Naive thymus-derived CD4-positive, alpha-beta T cell (primary cell): ENCODE data around the gene FOXN3. TPM values are rescaled to one million over a fixed set of nuclear protein-coding genes. Genes with fewer than 3 reads are reported as not detected.

ENCODE experiments used
- ATAC-seq: fragments of 150-1000 bp; cut with Tn5 transposase; 2 replicates; pipeline ENCODE4 v1.10.0; 2021; ENCODE audit warnings: mild to moderate bottlenecking, moderate library complexity
- CTCF ChIA-PET: fragments of 350-600 bp; sonication (Branson Sonifier 250); formaldehyde crosslinking; loops from one replicate; lab custom pipeline; 2021; ENCODE audit warnings: antibody characterized with exemption; lab: Charles Lee
- POLR2A ChIA-PET: fragments of 350-600 bp; sonication (Branson Sonifier 250); formaldehyde crosslinking; loops from one replicate; lab custom pipeline; 2021; ENCODE audit warnings: antibody characterized with exemption, inconsistent platforms; lab: Charles Lee
- DNase-seq, 9 donors: peaks; one replicate each; pipeline versions ENCODE4 v3.0.0 to v3.0.0-alpha.2; 2020 to 2022; ENCODE audit warnings: mixed read lengths in 1 of 9
- H3K27ac ChIP-seq: one replicate; pipeline ENCODE4 v1.7.0; 2013; ENCODE audit warnings: mild to moderate bottlenecking, low read depth, low read length, moderate library complexity
- H3K27me3 ChIP-seq, 2 donors: one replicate each; pipeline ENCODE4 v1.7.0; 2013; ENCODE audit warnings: low read length in 2 of 2, mild to moderate bottlenecking in 2 of 2, moderate library complexity in 2 of 2; ENCODE audit not compliant: control insufficient read depth in 2 of 2, insufficient read depth in 2 of 2
- H3K36me3 ChIP-seq, 3 experiments: 1 replicate in 2 of 3; 2 replicates in 1 of 3; pipeline ENCODE4 v1.7.0; 2013; ENCODE audit warnings: low read length in 3 of 3, mild to moderate bottlenecking in 3 of 3, moderate library complexity in 1 of 3; ENCODE audit not compliant: insufficient read depth in 3 of 3, control insufficient read depth in 2 of 3
- H3K4me1 ChIP-seq, 2 donors: one replicate each; pipeline ENCODE4 v1.7.0; 2013; ENCODE audit warnings: low read length in 2 of 2, mild to moderate bottlenecking in 2 of 2, moderate library complexity in 1 of 2; ENCODE audit not compliant: control insufficient read depth in 2 of 2, insufficient read depth in 2 of 2
- H3K4me3 ChIP-seq: 2 replicates; pipeline ENCODE4 v1.7.0; 2013; ENCODE audit warnings: mild to moderate bottlenecking, low read length
- H3K9me3 ChIP-seq, 3 experiments: 1 replicate in 2 of 3; 2 replicates in 1 of 3; pipeline ENCODE4 v1.7.0; 2013; ENCODE audit warnings: low read length in 3 of 3; ENCODE audit not compliant: control insufficient read depth in 2 of 3
- H3K27ac Mint-ChIP-seq, 9 donors: one replicate each; pipeline ENCODE4 v1.8.0; 2020 to 2022; ENCODE audit warnings: mixed read lengths in 9 of 9, mild to moderate bottlenecking in 8 of 9, moderate library complexity in 5 of 9, inconsistent platforms in 2 of 9
- H3K27me3 Mint-ChIP-seq, 5 donors: one replicate each; pipeline ENCODE4 v1.8.0; 2021 to 2022; ENCODE audit warnings: mixed read lengths in 5 of 5, mild to moderate bottlenecking in 1 of 5
- H3K36me3 Mint-ChIP-seq, 5 donors: one replicate each; pipeline ENCODE4 v1.8.0; 2020 to 2022; ENCODE audit warnings: mixed read lengths in 5 of 5, mild to moderate bottlenecking in 3 of 5, inconsistent platforms in 1 of 5
- H3K4me1 Mint-ChIP-seq, 7 donors: one replicate each; pipeline ENCODE4 v1.8.0; 2020 to 2022; ENCODE audit warnings: mixed read lengths in 7 of 7, mild to moderate bottlenecking in 3 of 7, inconsistent platforms in 1 of 7
- H3K4me3 Mint-ChIP-seq, 10 donors: one replicate each; pipeline ENCODE4 v1.8.0; 2020 to 2022; ENCODE audit warnings: mild to moderate bottlenecking in 10 of 10, mixed read lengths in 10 of 10, moderate library complexity in 6 of 10, inconsistent platforms in 2 of 10
- H3K9me3 Mint-ChIP-seq, 11 donors: one replicate each; pipeline ENCODE4 v1.8.0; 2020 to 2022; ENCODE audit warnings: mixed read lengths in 11 of 11, mild to moderate bottlenecking in 4 of 11, inconsistent platforms in 1 of 11, moderate library complexity in 1 of 11
- intact Hi-C, 2 donors: fragments of 100-400 bp; cut with micrococcal nuclease; formaldehyde crosslinking; loops; one replicate each; pipeline ENCODE4 v1.15.1; 2023
- polyA plus RNA-seq, 2 donors: library from polyadenylated mRNA; unstranded; fragments of 300-500 nt; fragmentation: Illumina TruSeq; gene quantifications; one replicate each; pipeline ENCODE4 v1.2.3, GENCODE V29; 2021
- total RNA-seq, 6 experiments: library from RNA in 5 of 6; stranded (reverse) in 5 of 6; gene quantifications; 1 replicate in 5 of 6; 2 replicates in 1 of 6; pipeline ENCODE4 v1.2.3 and lab custom pipeline; 2021 to 2026

Gene FOXN3
- total and polyA plus RNA-seq, 7 experiments from 2014 or later: 103 to 192 (median 149) TPM

DNA sequence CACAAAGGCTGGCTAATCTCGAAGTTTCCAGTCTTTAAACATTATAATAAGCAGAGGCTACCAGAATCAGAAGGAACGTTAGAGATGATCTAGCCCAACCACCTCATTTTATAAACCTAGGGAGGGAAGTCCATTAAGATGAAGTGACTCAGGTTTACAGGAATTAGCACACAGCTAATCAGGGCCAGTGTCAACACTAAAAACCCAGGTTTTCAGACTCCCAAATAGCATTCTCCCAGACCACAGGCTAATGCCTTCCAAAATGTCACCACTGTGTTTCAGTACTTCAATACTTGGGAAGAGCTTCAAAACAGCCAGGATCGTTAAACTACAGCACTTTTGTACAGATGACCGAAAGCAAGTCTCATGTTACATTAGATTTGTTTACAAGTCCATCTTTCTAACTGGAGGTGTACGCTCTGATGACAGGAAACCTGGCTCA is 89.2 kb downstream of the FOXN3 start:
- H3K27me3 Mint-ChIP-seq: no peaks in the 10 kb centered on the region
- ChIA-PET POLR2A (no interaction called here), CTCF (no interaction called here)
- Histone ChIP-seq H3K4me1 (peaks cover 12 to 26% of the 10 kb centered on the region in 2 donors), H3K27me3 (no peaks in the 10 kb centered on the region), H3K36me3 (no peaks in the 10 kb centered on the region), H3K4me3 (no peak overlapping the region), H3K27ac (no peak overlapping the region), H3K9me3 (no peaks in the 10 kb centered on the region)
- no peak overlapping the region for H3K4me3 Mint-ChIP-seq
- intact Hi-C loops: no loop called here
- DNase-seq (no peak), ATAC-seq (no peak)
- H3K9me3 Mint-ChIP-seq: peaks cover 0 to 3% (median 0%) of the 10 kb centered on the region in 11 donors
- peak overlapping the region in 1 of 9 donors; percentile 41 for H3K27ac Mint-ChIP-seq
- peaks cover 6 to 65% (median 28%) of the 10 kb centered on the region in 5 donors for H3K36me3 Mint-ChIP-seq
- peaks cover 33 to 91% (median 78%) of the 10 kb centered on the region in 7 donors for H3K4me1 Mint-ChIP-seq

DNA sequence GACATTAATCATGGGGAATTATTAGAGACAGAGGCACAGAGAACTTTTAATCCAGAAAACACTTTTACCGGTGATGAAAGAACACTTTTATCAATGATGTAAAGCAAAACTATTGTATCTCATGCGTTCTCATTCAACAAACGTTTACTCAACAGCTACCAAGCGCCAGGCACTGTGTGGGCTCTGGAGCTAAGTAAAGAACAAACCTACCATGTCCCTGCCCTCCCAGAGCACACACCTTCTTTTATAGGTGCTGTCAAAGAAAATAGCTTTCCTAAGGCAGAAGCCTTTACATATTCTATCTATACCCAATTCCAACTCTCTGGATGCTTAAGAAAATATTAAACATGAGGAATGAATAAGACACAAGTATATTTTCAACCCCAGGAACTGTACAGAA is 91.1 kb downstream of the FOXN3 start:
- POLR2A ChIA-PET: interaction anchor here (0.6 to 0.7 kb wide), 2 partner anchors 21 to 113 kb away, joined by 3 read pairs; no protein-coding TSS in a partner anchor
- no peak for ATAC-seq
- Histone ChIP-seq H3K27ac (no peak overlapping the region), H3K9me3 (no peaks in the 10 kb centered on the region), H3K36me3 (no peaks in the 10 kb centered on the region), H3K4me1 (peaks cover 12 to 26% of the 10 kb centered on the region in 2 donors), H3K27me3 (no peaks in the 10 kb centered on the region), H3K4me3 (no peak overlapping the region)
- peak overlapping the region in 6 of 10 donors; percentile 3 to 58 (median 52) for H3K4me3 Mint-ChIP-seq
- intact Hi-C loops: no loop called here
- H3K27me3 Mint-ChIP-seq: no peaks in the 10 kb centered on the region
- H3K27ac Mint-ChIP-seq: peak overlapping the region in 2 of 9 donors; percentile 16 to 28
- CTCF ChIA-PET: interaction anchor here (0.7 kb wide), 1 partner anchor 23 kb away, joined by 3 read pairs; no protein-coding TSS in a partner anchor
- peaks cover 0 to 3% (median 0%) of the 10 kb centered on the region in 11 donors for H3K9me3 Mint-ChIP-seq
- peaks cover 9 to 64% (median 33%) of the 10 kb centered on the region in 5 donors for H3K36me3 Mint-ChIP-seq
- DNase-seq: no peak
- peaks cover 34 to 86% (median 82%) of the 10 kb centered on the region in 7 donors for H3K4me1 Mint-ChIP-seq

DNA sequence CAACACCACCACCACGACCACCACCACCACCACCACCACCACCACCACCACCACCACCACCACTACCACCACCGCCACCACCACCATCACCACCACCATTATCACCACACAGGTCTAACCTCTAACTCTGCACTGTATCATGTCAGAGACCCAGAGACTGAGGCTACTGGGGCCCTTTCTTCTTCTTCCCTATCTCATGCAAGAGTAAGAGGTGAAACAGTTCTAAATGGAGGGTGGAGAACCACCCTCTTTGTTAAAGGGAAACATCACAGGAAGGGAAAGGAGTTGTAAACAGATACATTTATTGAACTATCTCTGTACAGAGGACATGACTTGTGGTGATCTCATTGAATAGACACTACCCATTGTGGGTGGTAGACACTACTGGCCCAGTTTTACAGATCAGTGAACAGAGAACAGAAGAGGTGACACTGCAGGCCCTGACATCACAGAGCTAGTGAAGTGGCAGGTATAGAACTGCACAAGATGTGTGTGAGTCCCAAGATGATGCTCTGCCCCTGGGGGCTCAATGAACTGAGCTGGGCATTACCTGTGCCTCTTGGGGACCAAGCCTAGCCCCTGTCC is 91.6 kb downstream of the FOXN3 start:
- Mint-ChIP-seq H3K9me3 (peaks cover 0 to 5% (median 0%) of the 10 kb centered on the region in 11 donors), H3K36me3 (peaks cover 9 to 67% (median 36%) of the 10 kb centered on the region in 5 donors), H3K27ac (peak overlapping the region in 4 of 9 donors; percentile 16 to 53 (median 30)), H3K27me3 (no peaks in the 10 kb centered on the region), H3K4me1 (peaks cover 34 to 86% (median 84%) of the 10 kb centered on the region in 7 donors), H3K4me3 (peak overlapping the region; percentile 2 to 58 (median 40))
- ATAC-seq (peak; percentile 8), DNase-seq (no peak)
- intact Hi-C loops: no loop called here
- Histone ChIP-seq H3K36me3 (no peaks in the 10 kb centered on the region), H3K27ac (no peak overlapping the region), H3K9me3 (no peaks in the 10 kb centered on the region), H3K4me3 (no peak overlapping the region), H3K4me1 (peaks cover 12 to 26% of the 10 kb centered on the region in 2 donors), H3K27me3 (no peaks in the 10 kb centered on the region)
- CTCF ChIA-PET: no interaction called here
- POLR2A ChIA-PET: interaction anchor here (0.6 to 0.7 kb wide), 2 partner anchors 22 to 112 kb away, joined by 3 read pairs; no protein-coding TSS in a partner anchor

DNA sequence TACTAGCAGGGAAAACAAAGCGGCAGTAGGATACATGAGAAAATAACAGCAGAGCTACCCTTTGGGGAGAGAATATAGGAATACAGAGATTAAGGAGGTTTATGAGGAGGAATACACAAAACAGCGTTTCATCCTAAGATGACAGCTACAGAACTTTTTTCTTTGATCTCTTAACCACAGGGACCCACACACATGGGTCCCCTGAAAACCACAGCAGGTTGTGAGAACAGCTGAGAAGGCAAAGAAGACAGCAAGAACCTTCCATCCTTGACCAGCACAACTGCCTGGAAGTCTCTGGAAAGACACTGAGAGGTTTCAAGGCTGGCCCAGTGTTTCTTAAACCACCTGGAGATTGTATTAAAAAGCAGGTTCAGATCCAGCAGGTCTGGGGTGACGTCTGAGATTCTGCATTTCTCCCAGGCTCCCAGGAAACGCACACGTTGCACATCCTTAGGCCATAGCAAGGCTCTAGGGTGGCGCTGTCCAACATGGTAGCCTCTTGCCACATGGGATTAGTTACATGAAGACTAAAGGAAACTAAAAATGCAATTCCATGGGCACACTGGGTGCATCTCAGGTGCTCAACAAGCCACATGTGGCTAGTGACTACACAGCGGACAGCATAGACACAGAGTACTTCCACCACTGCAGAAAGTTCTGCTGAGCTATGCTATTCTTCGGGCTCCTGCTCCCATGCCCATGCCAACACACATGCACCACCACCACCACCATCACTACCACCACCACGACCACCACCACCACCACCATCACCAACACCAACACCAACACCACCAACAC is 92.3 kb downstream of the FOXN3 start:
- no peaks in the 10 kb centered on the region for H3K9me3 ChIP-seq
- peaks cover 0 to 9% (median 3%) of the 10 kb centered on the region in 11 donors for H3K9me3 Mint-ChIP-seq
- no peaks in the 10 kb centered on the region for H3K27me3 Mint-ChIP-seq
- DNase-seq (peak in 1 of 9 donors; percentile 8), ATAC-seq (no peak)
- peaks cover 34 to 85% (median 82%) of the 10 kb centered on the region in 7 donors for H3K4me1 Mint-ChIP-seq
- no peaks in the 10 kb centered on the region for H3K36me3 ChIP-seq
- H3K27ac ChIP-seq: no peak overlapping the region
- H3K4me3 ChIP-seq: no peak overlapping the region
- H3K27ac Mint-ChIP-seq: peak overlapping the region in 5 of 9 donors; percentile 5 to 58 (median 46)
- intact Hi-C loops: no loop called here
- peaks cover 12 to 26% of the 10 kb centered on the region in 2 donors for H3K4me1 ChIP-seq
- ChIA-PET CTCF (interaction anchor here (1.0 kb wide), 1 partner anchor 443 kb away, joined by 3 read pairs; no protein-coding TSS in a partner anchor), POLR2A (no interaction called here)
- peak overlapping the region in 8 of 10 donors; percentile 5 to 58 (median 42) for H3K4me3 Mint-ChIP-seq
- H3K27me3 ChIP-seq: no peaks in the 10 kb centered on the region
- peaks cover 13 to 68% (median 41%) of the 10 kb centered on the region in 5 donors for H3K36me3 Mint-ChIP-seq

DNA sequence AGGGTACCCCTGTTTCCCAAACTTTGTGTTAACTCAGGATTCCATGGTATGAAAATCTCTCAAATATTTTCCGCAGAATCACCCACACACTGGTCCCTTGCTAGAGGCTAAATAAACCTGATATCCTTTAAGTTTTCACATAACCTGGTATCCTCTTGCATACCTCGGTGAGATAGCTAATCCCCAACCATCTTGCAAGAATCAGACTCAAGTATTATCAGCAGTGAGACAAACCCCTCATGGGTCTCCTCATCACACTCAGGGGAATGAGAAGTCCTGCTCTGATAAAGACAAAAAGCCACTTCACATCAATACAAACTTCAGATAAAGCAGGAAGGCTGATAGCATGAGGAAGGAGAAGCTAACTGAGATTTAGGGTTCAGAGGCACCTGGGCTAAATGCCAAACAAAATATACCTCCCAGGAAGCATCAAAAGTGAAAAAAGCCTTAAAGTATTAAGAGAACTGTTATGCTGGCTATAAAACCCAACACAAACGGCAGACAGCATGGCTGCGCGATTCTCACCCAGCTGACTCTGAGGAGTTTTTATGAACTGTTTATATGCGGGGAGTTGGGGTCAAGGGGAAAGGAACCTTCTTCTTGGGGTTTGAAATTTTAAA is 96.5 kb downstream of the FOXN3 start:
- H3K4me3 Mint-ChIP-seq: no peak overlapping the region
- ATAC-seq (no peak), DNase-seq (no peak)
- H3K36me3 ChIP-seq: peaks cover 0 to 6% (median 0%) of the 10 kb centered on the region in 3 experiments
- H3K27me3 ChIP-seq: no peaks in the 10 kb centered on the region
- no peaks in the 10 kb centered on the region for H3K27me3 Mint-ChIP-seq
- H3K27ac Mint-ChIP-seq: peak overlapping the region in 2 of 9 donors; percentile 51 to 59
- H3K36me3 Mint-ChIP-seq: peaks cover 16 to 61% (median 40%) of the 10 kb centered on the region in 5 donors
- no peak overlapping the region for H3K4me3 ChIP-seq
- H3K9me3 ChIP-seq: no peaks in the 10 kb centered on the region
- peaks cover 0 to 21% (median 5%) of the 10 kb centered on the region in 11 donors for H3K9me3 Mint-ChIP-seq
- ChIA-PET POLR2A (no interaction called here), CTCF (no interaction called here)
- H3K27ac ChIP-seq: no peak overlapping the region
- H3K4me1 Mint-ChIP-seq: peaks cover 30 to 85% (median 83%) of the 10 kb centered on the region in 7 donors
- intact Hi-C loops: no loop called here
- peaks cover 9 to 16% of the 10 kb centered on the region in 2 donors for H3K4me1 ChIP-seq

DNA sequence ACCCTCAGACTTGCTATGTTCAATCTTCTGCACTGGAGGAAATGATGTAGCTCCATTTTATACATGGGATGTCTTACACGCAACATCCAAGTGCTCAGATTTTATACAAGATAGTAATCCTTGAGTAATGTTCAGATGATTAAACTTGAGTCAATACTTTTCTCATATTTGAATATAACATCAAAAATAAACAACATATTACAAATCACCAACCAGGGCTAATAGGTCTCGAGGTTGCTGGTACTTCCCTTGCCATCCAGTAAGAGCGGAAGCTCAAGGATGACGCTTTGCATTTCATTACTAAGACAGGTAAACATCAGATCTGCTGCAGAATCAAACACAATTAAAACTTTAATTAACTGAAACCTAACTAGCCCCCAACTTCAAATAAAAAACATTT is 97.3 kb downstream of the FOXN3 start:
- intact Hi-C loops: no loop called here
- Mint-ChIP-seq H3K27me3 (no peaks in the 10 kb centered on the region), H3K36me3 (peaks cover 19 to 66% (median 44%) of the 10 kb centered on the region in 5 donors), H3K9me3 (peaks cover 0 to 21% (median 3%) of the 10 kb centered on the region in 11 donors), H3K4me3 (no peak overlapping the region), H3K27ac (peak overlapping the region in 4 of 9 donors; percentile 5 to 65 (median 47)), H3K4me1 (peaks cover 32 to 85% (median 82%) of the 10 kb centered on the region in 7 donors)
- no peaks in the 10 kb centered on the region for H3K9me3 ChIP-seq
- H3K4me1 ChIP-seq: peaks cover 6 to 10% of the 10 kb centered on the region in 2 donors
- ChIA-PET POLR2A (interaction anchor here (0.5 kb wide), 1 partner anchor 130 kb away, joined by 4 read pairs; no protein-coding TSS in a partner anchor), CTCF (no interaction called here)
- ATAC-seq (no peak), DNase-seq (no peak)
- H3K27ac ChIP-seq: no peak overlapping the region
- no peaks in the 10 kb centered on the region for H3K27me3 ChIP-seq
- H3K4me3 ChIP-seq: no peak overlapping the region
- peaks cover 0 to 9% (median 0%) of the 10 kb centered on the region in 3 experiments for H3K36me3 ChIP-seq
